ENCODE data around the gene HTR5A. TPM values are rescaled to one million over a fixed set of nuclear protein-coding genes. Genes with fewer than 3 reads are reported as not detected.

HTR5A gene
- total and polyA plus RNA-seq, 2 experiments from 2014 or later: not detected

GRCh38 chr7:155048006-155048405, 22.1 kb upstream of the HTR5A start (continued):
- TF ChIP-seq STAT1 (IDR thresholded peaks at IDR 0.05; ENCODE audit: unreplicated experiment): no peak
- TF ChIP-seq POLR2AphosphoS5 (IDR thresholded peaks at IDR 0.05; ENCODE audit: low read depth): no peak

DNA sequence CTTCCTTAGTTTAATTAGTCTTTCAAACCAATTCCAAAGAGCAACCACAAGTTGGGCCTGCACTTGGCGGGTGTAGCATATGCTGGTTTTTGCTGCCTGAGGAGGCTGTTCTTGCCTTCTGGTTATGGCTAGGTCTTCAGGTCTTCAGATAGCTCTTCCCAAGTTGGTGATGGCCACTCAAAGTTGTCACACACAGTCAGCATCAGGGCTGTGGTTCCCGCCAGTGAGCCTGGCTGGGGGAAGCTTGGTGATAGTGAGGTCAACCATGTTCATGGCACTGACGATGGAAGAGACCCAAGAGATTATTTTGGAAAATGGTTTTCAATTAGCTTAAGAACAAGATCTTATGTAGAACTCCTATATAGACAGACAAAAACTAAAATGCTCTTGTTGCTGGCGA, 18.8 kb upstream of the HTR5A start:
- H3K27me3 ChIP-seq (ENCODE audit: insufficient read depth): no peaks in the 10 kb centered on the region
- H3K4me1 Mint-ChIP-seq: no peaks in the 10 kb centered on the region
- no peaks in the 10 kb centered on the region for H3F3A ChIP-seq (replicated peaks; ENCODE audit: low read depth)
- H3K36me3 ChIP-seq (ENCODE audit: insufficient read depth): no peaks in the 10 kb centered on the region
- H2AFZ ChIP-seq: no peak overlapping the region
- H3K4me2 ChIP-seq: no peak overlapping the region
- no peak overlapping the region for H3K4me3 Mint-ChIP-seq
- no peaks in the 10 kb centered on the region for H3K27me3 Mint-ChIP-seq (ENCODE audit: insufficient read depth, low read depth, poor library complexity)
- no peak for ATAC-seq
- no peaks in the 10 kb centered on the region for H4K20me1 ChIP-seq (replicated peaks; ENCODE audit: insufficient read depth)
- no peaks in the 10 kb centered on the region for H3K36me3 Mint-ChIP-seq (ENCODE audit: low read depth)
- H3K4me1 ChIP-seq (ENCODE audit: insufficient read depth): no peaks in the 10 kb centered on the region
- no peak overlapping the region for H3K27ac Mint-ChIP-seq
- DNase-seq (ENCODE audit: low spot score): no peak
- H3K9me2 ChIP-seq (ENCODE audit: insufficient read depth): no peaks in the 10 kb centered on the region
- H3K9me3 Mint-ChIP-seq: no peaks in the 10 kb centered on the region
- no peaks in the 10 kb centered on the region for H3K79me2 ChIP-seq (replicated peaks; ENCODE audit: insufficient read depth)
- H3K27ac ChIP-seq (ENCODE audit: low read depth): no peak overlapping the region
- no peak overlapping the region for H3K4me3 ChIP-seq
- TF ChIP-seq, protein P1, sequence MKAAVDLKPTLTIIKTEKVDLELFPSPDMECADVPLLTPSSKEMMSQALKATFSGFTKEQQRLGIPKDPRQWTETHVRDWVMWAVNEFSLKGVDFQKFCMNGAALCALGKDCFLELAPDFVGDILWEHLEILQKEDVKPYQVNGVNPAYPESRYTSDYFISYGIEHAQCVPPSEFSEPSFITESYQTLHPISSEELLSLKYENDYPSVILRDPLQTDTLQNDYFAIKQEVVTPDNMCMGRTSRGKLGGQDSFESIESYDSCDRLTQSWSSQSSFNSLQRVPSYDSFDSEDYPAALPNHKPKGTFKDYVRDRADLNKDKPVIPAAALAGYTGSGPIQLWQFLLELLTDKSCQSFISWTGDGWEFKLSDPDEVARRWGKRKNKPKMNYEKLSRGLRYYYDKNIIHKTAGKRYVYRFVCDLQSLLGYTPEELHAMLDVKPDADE (IDR thresholded peaks at IDR 0.05): no peak
- TF ChIP-seq JUNB (IDR thresholded peaks at IDR 0.05; ENCODE audit: unreplicated experiment): no peak
- no peak for TF ChIP-seq CREB1 (CRISPR knock-in tag; IDR thresholded peaks at IDR 0.05; ENCODE audit: low read depth)
- TF ChIP-seq ZNF114 (CRISPR knock-in tag; IDR thresholded peaks at IDR 0.05): no peak
- no peak for TF ChIP-seq CTCF (conservative IDR thresholded peaks at IDR 0.05; ENCODE audit: low read depth in 2 of 2)
- no peak for TF ChIP-seq ZNF462 (CRISPR knock-in tag; IDR thresholded peaks at IDR 0.05)
- TF ChIP-seq STAT1 (IDR thresholded peaks at IDR 0.05; ENCODE audit: unreplicated experiment): no peak
- TF ChIP-seq, protein P2, sequence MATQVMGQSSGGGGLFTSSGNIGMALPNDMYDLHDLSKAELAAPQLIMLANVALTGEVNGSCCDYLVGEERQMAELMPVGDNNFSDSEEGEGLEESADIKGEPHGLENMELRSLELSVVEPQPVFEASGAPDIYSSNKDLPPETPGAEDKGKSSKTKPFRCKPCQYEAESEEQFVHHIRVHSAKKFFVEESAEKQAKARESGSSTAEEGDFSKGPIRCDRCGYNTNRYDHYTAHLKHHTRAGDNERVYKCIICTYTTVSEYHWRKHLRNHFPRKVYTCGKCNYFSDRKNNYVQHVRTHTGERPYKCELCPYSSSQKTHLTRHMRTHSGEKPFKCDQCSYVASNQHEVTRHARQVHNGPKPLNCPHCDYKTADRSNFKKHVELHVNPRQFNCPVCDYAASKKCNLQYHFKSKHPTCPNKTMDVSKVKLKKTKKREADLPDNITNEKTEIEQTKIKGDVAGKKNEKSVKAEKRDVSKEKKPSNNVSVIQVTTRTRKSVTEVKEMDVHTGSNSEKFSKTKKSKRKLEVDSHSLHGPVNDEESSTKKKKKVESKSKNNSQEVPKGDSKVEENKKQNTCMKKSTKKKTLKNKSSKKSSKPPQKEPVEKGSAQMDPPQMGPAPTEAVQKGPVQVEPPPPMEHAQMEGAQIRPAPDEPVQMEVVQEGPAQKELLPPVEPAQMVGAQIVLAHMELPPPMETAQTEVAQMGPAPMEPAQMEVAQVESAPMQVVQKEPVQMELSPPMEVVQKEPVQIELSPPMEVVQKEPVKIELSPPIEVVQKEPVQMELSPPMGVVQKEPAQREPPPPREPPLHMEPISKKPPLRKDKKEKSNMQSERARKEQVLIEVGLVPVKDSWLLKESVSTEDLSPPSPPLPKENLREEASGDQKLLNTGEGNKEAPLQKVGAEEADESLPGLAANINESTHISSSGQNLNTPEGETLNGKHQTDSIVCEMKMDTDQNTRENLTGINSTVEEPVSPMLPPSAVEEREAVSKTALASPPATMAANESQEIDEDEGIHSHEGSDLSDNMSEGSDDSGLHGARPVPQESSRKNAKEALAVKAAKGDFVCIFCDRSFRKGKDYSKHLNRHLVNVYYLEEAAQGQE (IDR thresholded peaks at IDR 0.05; ENCODE audit: unreplicated experiment): no peak
- TF ChIP-seq EZH2 (IDR thresholded peaks at IDR 0.05; ENCODE audit: low read depth, unreplicated experiment): no peak
- TF ChIP-seq ZNF331 (CRISPR knock-in tag; IDR thresholded peaks at IDR 0.05; ENCODE audit: low read depth): no peak
- TF ChIP-seq POLR2AphosphoS5 (IDR thresholded peaks at IDR 0.05; ENCODE audit: low read depth): no peak
- TF ChIP-seq NANOG (IDR thresholded peaks at IDR 0.05; ENCODE audit: borderline replicate concordance): no peak
- no peak for TF ChIP-seq EZH2phosphoT487 (IDR thresholded peaks at IDR 0.05; ENCODE audit: unreplicated experiment)

Measured in GM23338 (cell line).